Skeletal muscle satellite cell (primary cell): ENCODE measurements around the gene CLINT1. TPM values are rescaled to one million over a fixed set of nuclear protein-coding genes. Genes with fewer than 3 reads are reported as not detected.
A peak's percentile ranks its signal among the peaks of the same experiment; 100 is the strongest.

Experiments
- H3K27me3 ChIP-seq: 2 replicates; pipeline ENCODE4 v1.7.0; 2013; ENCODE audit warnings: low read length; ENCODE audit not compliant: control insufficient read depth, insufficient read depth
- H3K36me3 ChIP-seq: 2 replicates; pipeline ENCODE4 v1.7.0; 2013; ENCODE audit warnings: mild to moderate bottlenecking, control low read depth, low read length; ENCODE audit not compliant: insufficient read depth
- H3K4me1 ChIP-seq: 2 replicates; pipeline ENCODE4 v1.7.0; 2013; ENCODE audit warnings: low read length; ENCODE audit not compliant: control insufficient read depth, insufficient read depth
- H3K4me2 ChIP-seq: 2 replicates; pipeline ENCODE4 v1.7.0; 2013; ENCODE audit warnings: mild to moderate bottlenecking, low read length
- H3K4me3 ChIP-seq: 2 replicates; pipeline ENCODE4 v1.7.0; 2013; ENCODE audit warnings: low read length
- H3K9ac ChIP-seq: 2 replicates; pipeline ENCODE4 v1.7.0; 2013; ENCODE audit warnings: mild to moderate bottlenecking, low read depth, low read length, moderate library complexity
- H3K9me3 ChIP-seq: replicated peaks from 2 replicates; pipeline ENCODE4 v1.7.0; 2013; ENCODE audit warnings: mild to moderate bottlenecking, control low read depth, low read length
- total RNA-seq: library from RNA; depleted of rRNA; stranded (reverse); fragments of >200 nt; gene quantifications from 2 replicates; pipeline ENCODE4 v1.2.3, GENCODE V29; 2012; rRNA removed

CLINT1 gene
- total RNA-seq, result 63.1 and 66.4 TPM in 2 replicates

DNA sequence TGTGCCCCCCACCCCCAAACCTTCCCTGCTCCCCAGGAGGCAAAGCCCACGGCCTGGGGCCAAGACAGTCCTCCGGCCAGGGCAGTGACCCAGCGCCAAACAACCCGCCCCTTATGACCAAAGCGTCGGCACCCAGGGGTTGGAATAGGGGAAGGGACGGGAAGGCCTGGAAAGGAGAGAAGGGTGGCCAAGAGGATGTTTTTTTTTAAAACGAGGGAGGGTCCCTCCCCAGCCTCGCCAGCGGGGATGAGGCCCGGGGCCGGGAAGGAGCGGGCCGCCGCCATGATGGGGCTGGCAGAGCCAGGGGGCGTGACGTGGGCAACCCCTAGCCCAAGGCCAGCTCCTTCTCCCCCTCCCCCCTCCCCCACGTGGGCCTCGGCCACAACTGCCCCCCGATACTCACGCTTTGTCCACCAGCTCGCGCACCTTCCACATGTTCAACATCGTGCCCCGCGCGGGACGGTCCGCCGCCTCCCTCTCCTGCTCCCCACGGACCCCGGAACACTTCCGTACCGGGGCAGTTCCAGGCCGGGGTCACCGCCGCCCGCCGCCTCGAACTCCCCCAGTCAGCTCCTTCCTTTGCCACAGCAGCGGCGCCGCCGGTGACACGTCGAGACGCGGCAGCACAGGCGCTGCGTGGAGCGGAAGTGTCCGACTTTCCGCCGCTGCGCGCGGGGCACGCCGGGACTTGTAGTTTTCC is at the start of gene CLINT1:
Gene CLINT1, minus strand, starts transcription at position 619 of the 700 bp plus-strand sequence. Its CDS starts 175 bp downstream, at position 444.
- Histone ChIP-seq H3K9ac (peak within 1 kb of the TSS; percentile 92), H3K9me3 (no peaks in the 10 kb centered on the region), H3K4me3 (peak within 1 kb of the TSS; percentile 95), H3K4me1 (peaks cover 13% of the 10 kb centered on the region), H3K4me2 (peak within 1 kb of the TSS; percentile 80), H3K27me3 (no peaks in the 10 kb centered on the region), H3K36me3 (no peaks in the 10 kb centered on the region)

DNA sequence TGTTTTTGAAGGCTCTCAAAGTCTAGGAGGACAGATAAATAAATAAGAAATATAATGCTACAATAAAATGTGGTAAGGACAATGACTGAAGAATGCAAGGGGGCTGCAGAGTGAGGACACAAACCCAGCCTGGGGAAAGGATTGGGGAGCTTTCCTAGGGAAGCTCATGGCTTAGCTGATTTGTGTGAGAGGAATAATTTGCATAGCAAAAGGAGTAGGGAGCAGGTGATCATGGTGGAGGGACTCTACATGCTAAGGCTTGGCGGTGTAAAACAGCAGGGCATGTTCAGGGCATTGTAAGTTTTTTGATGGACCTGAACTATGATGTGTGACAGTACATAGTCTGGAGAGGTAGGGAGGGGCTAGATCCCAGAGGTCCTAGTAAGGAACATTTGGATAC is 49.5 kb upstream of the CLINT1 start:
- H3K4me3 ChIP-seq, result no peak overlapping the region
- no peaks in the 10 kb centered on the region for H3K9me3 ChIP-seq
- H3K36me3 ChIP-seq, result no peaks in the 10 kb centered on the region
- no peak overlapping the region for H3K4me2 ChIP-seq
- H3K9ac ChIP-seq, result no peak overlapping the region
- H3K27me3 ChIP-seq, result peaks cover 2% of the 10 kb centered on the region
- H3K4me1 ChIP-seq, result no peaks in the 10 kb centered on the region

DNA sequence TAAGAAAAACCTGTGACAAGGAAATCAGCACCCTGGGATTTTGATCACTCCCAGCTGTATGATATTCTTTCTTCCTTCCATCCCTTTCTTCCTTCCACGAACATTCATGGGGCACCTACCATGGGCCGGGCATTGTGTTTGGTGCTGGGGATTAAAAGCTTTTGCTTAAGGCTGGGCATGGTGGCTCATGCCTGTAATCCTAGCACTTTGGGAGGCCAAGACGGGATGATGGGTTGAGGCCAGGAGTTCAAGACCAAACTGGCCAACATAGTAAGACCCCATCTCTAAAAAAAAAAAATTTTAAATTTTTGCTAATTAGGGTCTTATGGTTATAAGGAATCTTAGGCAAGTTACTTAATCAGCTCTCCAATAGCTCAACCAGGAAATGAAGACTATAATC is 48.5 kb upstream of the CLINT1 start:
- H3K9ac ChIP-seq, result no peak overlapping the region
- H3K36me3 ChIP-seq, result no peaks in the 10 kb centered on the region
- H3K4me1 ChIP-seq, result no peaks in the 10 kb centered on the region
- H3K4me3 ChIP-seq, result no peak overlapping the region
- H3K27me3 ChIP-seq, result peaks cover 8% of the 10 kb centered on the region
- H3K9me3 ChIP-seq, result no peaks in the 10 kb centered on the region
- H3K4me2 ChIP-seq, result no peak overlapping the region

DNA sequence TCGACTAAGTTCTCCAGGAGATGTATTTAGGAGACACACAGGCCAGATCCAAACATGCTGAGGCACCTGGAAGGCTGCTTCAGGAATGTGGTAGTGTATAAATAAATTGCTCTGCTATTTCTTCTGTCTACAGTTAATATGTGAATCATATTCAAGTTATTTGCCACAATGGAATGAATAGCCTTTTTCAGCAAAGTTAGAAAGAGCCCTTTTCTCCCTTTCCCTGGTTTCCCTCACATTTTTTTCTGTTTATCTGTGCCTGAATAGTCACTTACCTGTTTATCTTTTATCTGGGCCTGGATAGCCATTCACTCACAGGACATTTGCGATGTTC is 44.1 kb upstream of the CLINT1 start:
- Histone ChIP-seq H3K27me3 (peaks cover 6% of the 10 kb centered on the region), H3K9me3 (no peaks in the 10 kb centered on the region), H3K36me3 (no peaks in the 10 kb centered on the region), H3K4me1 (no peaks in the 10 kb centered on the region), H3K4me3 (no peak overlapping the region), H3K9ac (no peak overlapping the region), H3K4me2 (no peak overlapping the region)

DNA sequence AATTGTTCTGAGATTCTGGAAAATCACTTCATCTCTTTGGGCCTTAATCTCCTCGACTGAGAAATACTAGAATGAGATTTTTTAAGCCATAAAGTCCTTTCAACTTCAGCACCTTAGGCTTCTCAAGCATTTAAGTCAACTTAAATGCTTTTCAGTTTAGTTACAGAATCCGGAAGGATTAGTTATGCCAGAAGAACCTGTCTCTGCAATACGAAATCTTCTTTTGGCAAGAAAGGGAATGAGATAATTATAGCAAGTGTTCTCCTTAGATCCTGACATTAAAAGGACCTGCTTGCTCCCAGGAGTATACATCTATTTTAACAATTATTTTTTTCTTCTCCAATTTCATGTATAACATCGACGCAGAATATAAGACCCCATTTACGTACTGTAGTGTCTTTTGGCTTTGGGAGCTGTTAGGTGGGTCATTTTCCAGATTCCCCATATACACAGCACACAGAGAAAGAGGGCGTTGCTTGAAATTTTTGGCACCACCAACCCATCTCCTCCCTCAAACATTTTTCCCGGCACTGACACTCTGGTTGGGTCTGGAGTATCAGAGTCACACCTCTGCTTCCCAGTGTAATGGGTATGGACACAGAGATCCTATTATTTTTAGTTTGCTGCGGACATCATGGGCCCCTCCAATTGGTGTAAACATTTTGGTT is 43.6 kb upstream of the CLINT1 start:
- Histone ChIP-seq H3K4me3 (no peak overlapping the region), H3K4me1 (no peaks in the 10 kb centered on the region), H3K9ac (no peak overlapping the region), H3K36me3 (no peaks in the 10 kb centered on the region), H3K27me3 (peaks cover 6% of the 10 kb centered on the region), H3K4me2 (no peak overlapping the region), H3K9me3 (no peaks in the 10 kb centered on the region)

DNA sequence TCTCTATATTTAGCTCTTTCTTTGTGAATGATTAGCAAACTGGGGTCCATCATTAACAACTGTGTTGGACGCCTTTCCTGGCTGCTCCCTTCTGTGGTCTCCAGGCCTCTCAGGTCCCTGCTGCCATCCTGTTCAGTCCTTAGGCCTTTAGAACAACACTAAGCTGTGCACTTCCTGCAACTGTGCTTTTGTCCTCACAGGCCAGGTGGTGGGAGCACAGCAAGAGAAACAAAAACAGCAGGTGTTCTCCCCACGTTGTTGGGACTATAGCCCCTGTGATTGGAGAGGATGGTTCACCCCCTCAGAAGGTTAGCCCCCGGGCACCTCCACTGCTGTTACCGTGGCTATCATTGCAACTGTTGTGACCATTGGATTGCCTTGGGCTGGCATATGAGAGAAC is 41.7 kb upstream of the CLINT1 start:
- Histone ChIP-seq H3K9me3 (no peaks in the 10 kb centered on the region), H3K4me3 (no peak overlapping the region), H3K4me1 (no peaks in the 10 kb centered on the region), H3K27me3 (peaks cover 6% of the 10 kb centered on the region), H3K4me2 (no peak overlapping the region), H3K36me3 (no peaks in the 10 kb centered on the region), H3K9ac (no peak overlapping the region)

DNA sequence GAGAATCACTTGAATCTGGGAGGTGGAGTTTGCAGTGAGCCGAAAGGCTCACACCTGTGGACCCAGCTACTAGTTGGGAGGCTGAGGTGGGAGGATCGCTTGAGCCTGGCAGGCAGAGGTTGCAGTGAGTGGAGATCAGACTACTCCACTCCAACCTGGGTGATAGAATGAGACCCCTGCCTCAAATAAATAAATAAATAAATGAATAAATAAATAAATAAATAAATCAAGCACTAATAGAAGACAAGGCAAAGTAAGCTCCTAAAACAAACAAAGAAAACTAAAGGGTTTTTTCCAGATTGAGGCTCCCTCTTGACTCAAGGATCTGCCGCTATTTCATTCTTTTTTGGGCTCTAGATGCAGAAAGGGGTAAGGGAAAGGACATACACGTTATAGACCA is 34.7 kb upstream of the CLINT1 start:
- Histone ChIP-seq H3K9me3 (no peaks in the 10 kb centered on the region), H3K36me3 (no peaks in the 10 kb centered on the region), H3K4me2 (no peak overlapping the region), H3K27me3 (no peaks in the 10 kb centered on the region), H3K4me3 (no peak overlapping the region), H3K4me1 (no peaks in the 10 kb centered on the region), H3K9ac (no peak overlapping the region)

DNA sequence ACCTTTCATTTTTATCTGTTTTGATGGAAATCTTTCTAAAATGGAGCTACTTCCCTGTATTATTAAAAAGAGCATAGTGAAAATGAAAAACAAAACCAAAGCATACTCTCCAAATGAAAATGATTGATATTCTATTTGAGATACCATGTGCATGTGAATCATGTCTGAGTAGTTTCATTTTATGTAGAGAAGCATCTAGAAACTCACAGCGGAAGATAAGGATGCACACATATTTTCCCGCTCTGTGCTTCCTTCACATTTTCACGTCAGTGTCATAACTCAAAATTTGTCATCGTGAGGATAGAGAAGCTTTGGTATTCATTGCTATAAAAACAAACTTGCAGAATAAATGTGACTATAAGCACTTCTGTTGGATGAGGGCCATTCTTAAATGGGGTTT is 34.0 kb upstream of the CLINT1 start:
- Histone ChIP-seq H3K4me3 (no peak overlapping the region), H3K4me2 (no peak overlapping the region), H3K27me3 (no peaks in the 10 kb centered on the region), H3K9ac (no peak overlapping the region), H3K4me1 (no peaks in the 10 kb centered on the region), H3K9me3 (no peaks in the 10 kb centered on the region), H3K36me3 (no peaks in the 10 kb centered on the region)

DNA sequence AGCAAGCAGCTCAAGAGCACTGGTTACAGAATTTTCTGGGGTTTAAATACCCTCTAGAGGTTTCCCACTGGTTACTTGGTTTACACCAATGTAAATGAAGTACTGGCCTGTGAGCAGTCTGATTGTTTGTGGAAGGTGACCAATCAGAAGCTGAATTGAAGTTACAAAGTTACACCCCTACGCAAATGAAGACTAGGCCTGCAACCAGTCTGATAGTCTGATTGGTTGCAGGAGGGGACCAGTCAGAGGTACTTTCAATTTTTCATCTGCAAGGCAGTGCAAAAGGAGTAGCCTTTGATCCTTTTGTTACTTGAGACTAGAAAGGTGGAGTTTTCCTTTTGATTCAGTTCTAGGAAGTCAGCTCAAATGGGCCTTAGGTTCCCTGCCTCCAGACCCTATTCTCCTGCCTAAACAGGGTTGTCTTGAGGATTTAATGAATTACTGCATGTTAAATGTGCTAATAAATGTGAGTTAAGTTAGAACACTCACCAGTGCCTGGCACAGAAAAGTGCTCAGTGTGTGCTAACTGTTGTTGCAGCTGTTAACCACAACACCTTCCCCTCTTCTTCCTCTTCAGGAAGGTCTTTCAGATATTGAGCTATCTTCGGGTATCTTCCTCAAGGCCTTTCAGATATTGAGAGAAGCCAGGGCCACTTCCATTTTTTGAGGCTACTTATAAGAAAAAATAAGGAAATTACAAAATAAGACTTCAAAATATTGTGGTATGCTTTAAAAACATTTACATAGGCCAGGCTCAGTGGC is 32.1 kb upstream of the CLINT1 start:
- no peak overlapping the region for H3K4me3 ChIP-seq
- H3K4me1 ChIP-seq, result no peaks in the 10 kb centered on the region

DNA sequence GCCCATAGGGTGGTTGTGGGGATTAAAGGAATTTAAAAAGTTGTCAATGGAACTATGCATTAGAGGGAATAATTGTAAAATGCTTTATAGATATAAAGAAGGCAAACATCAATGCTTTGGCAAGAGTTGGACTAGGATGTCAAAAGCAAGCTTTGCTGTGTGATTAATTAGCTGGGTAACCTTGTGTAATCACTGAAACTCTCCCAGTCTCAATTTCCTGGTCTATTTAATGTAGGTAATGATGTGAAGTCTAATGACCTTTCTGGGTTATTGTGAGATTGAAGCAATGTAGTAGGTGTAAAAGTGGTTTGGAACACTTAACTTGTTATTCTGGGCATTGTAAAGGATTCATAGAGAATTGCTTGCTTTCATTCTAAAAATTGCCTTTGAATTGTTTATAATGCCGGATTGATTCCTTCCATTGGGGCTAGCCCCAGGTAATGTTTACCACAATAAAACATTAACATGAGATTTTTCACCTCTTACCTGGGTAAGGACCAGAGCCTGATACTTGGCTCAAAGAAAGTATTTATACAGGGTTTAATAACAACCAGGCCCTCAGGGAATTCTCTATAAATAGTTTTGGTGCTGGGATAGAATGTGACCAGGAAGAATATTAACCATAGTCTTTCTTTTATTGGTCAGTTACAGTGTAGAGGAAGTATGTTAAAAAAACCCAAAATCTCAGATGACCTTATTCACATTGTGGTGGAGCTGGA is 30.0 kb upstream of the CLINT1 start:
- no peaks in the 10 kb centered on the region for H3K36me3 ChIP-seq
- no peak overlapping the region for H3K4me3 ChIP-seq
- no peak overlapping the region for H3K9ac ChIP-seq
- no peaks in the 10 kb centered on the region for H3K4me1 ChIP-seq
- no peaks in the 10 kb centered on the region for H3K9me3 ChIP-seq
- H3K27me3 ChIP-seq, result no peaks in the 10 kb centered on the region
- H3K4me2 ChIP-seq, result no peak overlapping the region

More for the DNA sequence above, 32.1 kb upstream of the CLINT1 start:
- Histone ChIP-seq H3K9ac (no peak overlapping the region), H3K9me3 (no peaks in the 10 kb centered on the region), H3K27me3 (no peaks in the 10 kb centered on the region), H3K4me2 (no peak overlapping the region), H3K36me3 (no peaks in the 10 kb centered on the region)

DNA sequence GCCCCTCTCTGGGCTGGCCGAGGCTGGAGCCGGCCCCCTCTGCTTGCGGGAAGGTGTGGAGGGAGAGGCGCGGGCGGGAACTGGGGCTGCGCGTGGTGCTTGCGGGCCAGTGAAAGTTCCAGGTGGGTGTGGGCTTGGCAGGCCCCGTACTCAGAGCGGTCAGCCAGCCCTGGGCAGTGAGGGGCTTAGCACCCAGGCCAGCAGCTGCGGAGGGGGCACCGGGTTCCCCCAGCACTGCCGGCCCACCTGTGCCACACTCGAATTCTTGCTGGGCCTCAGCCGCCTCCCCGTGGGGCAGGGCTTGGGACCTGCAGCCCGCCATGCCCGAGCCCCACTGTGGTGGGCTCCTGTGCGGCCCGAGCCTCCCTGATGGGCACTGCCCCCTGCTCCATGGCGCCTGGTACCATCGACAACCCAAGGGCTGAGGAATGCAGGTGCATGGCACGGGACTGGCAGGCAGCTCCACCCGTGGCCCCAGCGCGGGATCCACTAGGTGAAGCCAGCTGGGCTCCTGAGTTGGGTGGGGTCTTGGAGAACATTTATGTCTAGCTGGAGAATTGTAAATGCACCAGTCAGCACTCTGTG is 27.9 kb upstream of the CLINT1 start:
- Histone ChIP-seq H3K4me1 (no peaks in the 10 kb centered on the region), H3K36me3 (no peaks in the 10 kb centered on the region), H3K9ac (no peak overlapping the region), H3K4me3 (no peak overlapping the region), H3K4me2 (no peak overlapping the region), H3K27me3 (no peaks in the 10 kb centered on the region), H3K9me3 (no peaks in the 10 kb centered on the region)
